WTC11 (cell line): Measurements from ENCODE around the gene MEIKIN. TPM values are rescaled to one million over a fixed set of nuclear protein-coding genes. Genes with fewer than 3 reads are reported as not detected.

ENCODE experiments used
- ATAC-seq: fragments of 200-7000 bp; cut with Tn5 transposase; 2 replicates; pipeline ENCODE4 v1.10.0; 2021; ENCODE audit warnings: mild to moderate bottlenecking, moderate library complexity
- CTCF ChIA-PET: fragments of 300-600 bp; sonication (Branson Sonifier 250); formaldehyde crosslinking; loops from one replicate; lab custom pipeline; 2021; ENCODE audit warnings: antibody characterized with exemption; lab: Charles Lee
- POLR2A ChIA-PET: fragments of 350-600 bp; sonication (Branson Sonifier 250); formaldehyde crosslinking; loops from one replicate; lab custom pipeline; 2021; ENCODE audit warnings: antibody characterized with exemption; lab: Charles Lee
- DNase-seq: peaks from one replicate; pipeline ENCODE4 v3.0.0; 2021; ENCODE audit warnings: low spot score
- H3K27ac Mint-ChIP-seq: 2 replicates; pipeline ENCODE4 v1.8.0; 2021; ENCODE audit warnings: mixed read lengths
- H3K27me3 Mint-ChIP-seq: 2 replicates; pipeline ENCODE4 v1.8.0; 2021; ENCODE audit warnings: low read depth, mild to moderate bottlenecking, moderate library complexity, mixed read lengths
- H3K36me3 Mint-ChIP-seq: 2 replicates; pipeline ENCODE4 v1.8.0; 2021; ENCODE audit warnings: mixed read lengths
- H3K4me1 Mint-ChIP-seq: 2 replicates; pipeline ENCODE4 v1.8.0; 2022; ENCODE audit warnings: mixed read lengths
- H3K4me3 Mint-ChIP-seq: 2 replicates; pipeline ENCODE4 v1.8.0; 2021; ENCODE audit warnings: mild to moderate bottlenecking, moderate library complexity, mixed read lengths
- H3K9me3 Mint-ChIP-seq: 2 replicates; pipeline ENCODE4 v1.8.0; 2021; ENCODE audit warnings: mixed read lengths
- AR ChIP-seq: fragments of 250-450 bp; sonication (Bioruptor Pico); IDR thresholded peaks from 2 replicates; pipeline ENCODE4 v1.9.0; 2021; ENCODE audit warnings: mild to moderate bottlenecking
- E2F1 ChIP-seq: sonication (generic); formaldehyde crosslinking; IDR thresholded peaks from 2 replicates; pipeline ENCODE4 v1.8.0; 2022; ENCODE audit warnings: mild to moderate bottlenecking, missing genetic modification reagents
- E2F5 ChIP-seq: sonication (generic); formaldehyde crosslinking; IDR thresholded peaks from 2 replicates; pipeline ENCODE4 v1.8.1; 2022; ENCODE audit warnings: mild to moderate bottlenecking, moderate library complexity, missing genetic modification reagents
- FOXJ3 ChIP-seq: sonication (generic); formaldehyde crosslinking; IDR thresholded peaks from 2 replicates; pipeline ENCODE4 v1.9.0; 2021; ENCODE audit warnings: missing genetic modification reagents, mild to moderate bottlenecking, borderline replicate concordance
- GRHL2 ChIP-seq: fragments of 250-450 bp; sonication (Bioruptor Pico); IDR thresholded peaks from 2 replicates; pipeline ENCODE4 v1.8.0; 2022; ENCODE audit warnings: mild to moderate bottlenecking, moderate library complexity; ENCODE audit not compliant: insufficient replicate concordance, severe bottlenecking
- MXD4 ChIP-seq: fragments of 250-450 bp; sonication (Bioruptor Pico); IDR thresholded peaks from 2 replicates; pipeline ENCODE4 v1.8.0; 2021; ENCODE audit warnings: mild to moderate bottlenecking, moderate library complexity, borderline replicate concordance
- NFATC4 ChIP-seq: fragments of 250-450 bp; sonication (Bioruptor Pico); IDR thresholded peaks from 2 replicates; pipeline ENCODE4 v1.9.0; 2021; ENCODE audit warnings: mild to moderate bottlenecking
- NR2C2 ChIP-seq: sonication (generic); formaldehyde crosslinking; IDR thresholded peaks from 2 replicates; pipeline ENCODE4 v1.8.0; 2022; ENCODE audit warnings: mild to moderate bottlenecking, missing genetic modification reagents
- PRDM15 ChIP-seq: sonication (generic); formaldehyde crosslinking; IDR thresholded peaks from 2 replicates; pipeline ENCODE4 v1.8.0; 2022; ENCODE audit warnings: missing genetic modification reagents
- SP1 ChIP-seq: sonication (generic); formaldehyde crosslinking; conservative IDR thresholded peaks from 2 replicates; pipeline ENCODE4 v1.8.1; 2022; ENCODE audit warnings: missing genetic modification reagents
- TCF7 ChIP-seq: sonication (generic); formaldehyde crosslinking; IDR thresholded peaks from 2 replicates; pipeline ENCODE4 v1.8.0; 2022; ENCODE audit warnings: mild to moderate bottlenecking, low read depth, missing genetic modification reagents, moderate library complexity
- USF2 ChIP-seq: sonication (generic); formaldehyde crosslinking; IDR thresholded peaks from 2 replicates; pipeline ENCODE4 v1.8.1; 2023; ENCODE audit warnings: mild to moderate bottlenecking, missing genetic modification reagents, moderate library complexity
- ZBTB21 ChIP-seq: sonication (generic); formaldehyde crosslinking; IDR thresholded peaks from 2 replicates; pipeline ENCODE4 v1.8.1; 2023; ENCODE audit warnings: mild to moderate bottlenecking, missing genetic modification reagents, borderline replicate concordance
- ZNF263 ChIP-seq: sonication (generic); formaldehyde crosslinking; IDR thresholded peaks from 2 replicates; pipeline ENCODE4 v1.8.1; 2022; ENCODE audit warnings: low read depth, mild to moderate bottlenecking, moderate library complexity, missing genetic modification reagents
- ZNF416 ChIP-seq: fragments of 250-450 bp; sonication (Bioruptor Pico); IDR thresholded peaks from 2 replicates; pipeline ENCODE4 v1.9.0; 2021; ENCODE audit warnings: mild to moderate bottlenecking, inconsistent platforms
- ZSCAN18 ChIP-seq: fragments of 250-450 bp; sonication (Bioruptor Pico); IDR thresholded peaks from 2 replicates; pipeline ENCODE4 v2.1.2; 2022; ENCODE audit warnings: mild to moderate bottlenecking, moderate library complexity
- total RNA-seq: library from RNA; stranded (reverse); gene quantifications from 3 replicates; pipeline ENCODE4 v1.2.3, GENCODE V29; 2021

Gene MEIKIN
- total RNA-seq, 1 experiment from 2014 or later = not detected

- no peak overlapping the region for H3K4me3 Mint-ChIP-seq
- no peaks in the 10 kb centered on the region for H3K9me3 Mint-ChIP-seq
- no peak overlapping the region; the same call in 1 of the 2 replicates for H3K27ac Mint-ChIP-seq
- H3K36me3 Mint-ChIP-seq = no peaks in the 10 kb centered on the region
- ATAC-seq (no peak), DNase-seq (no peak)
- peaks cover 12% of the 10 kb centered on the region for H3K4me1 Mint-ChIP-seq
- no peaks in the 10 kb centered on the region for H3K27me3 Mint-ChIP-seq
- ChIA-PET POLR2A (interaction anchor here (0.5 to 1.2 kb wide), 2 partner anchors 9 to 14 kb away, joined by 3 to 4 read pairs; partner anchors contain the start of gene FNIP1), CTCF (no interaction called here)
- TF ChIP-seq E2F1 (CRISPR knock-in tag) (no peak), ZSCAN18 (no peak), E2F5 (CRISPR knock-in tag) (no peak), AR (CRISPR knock-in tag) (no peak), PRDM15 (CRISPR knock-in tag) (no peak), USF2 (CRISPR knock-in tag) (no peak), TCF7 (CRISPR knock-in tag) (no peak), FOXJ3 (CRISPR knock-in tag) (no peak), NR2C2 (CRISPR knock-in tag) (no peak), SP1 (no peak), ZNF416 (CRISPR knock-in tag) (no peak), NFATC4 (CRISPR knock-in tag) (no peak), ZBTB21 (no peak), MXD4 (CRISPR knock-in tag) (no peak), GRHL2 (CRISPR knock-in tag) (no peak), ZNF263 (CRISPR knock-in tag) (no peak)
Measured at GRCh38 chr5:131783357-131783756, 162.1 kb downstream of the MEIKIN start.
